HG03103 (cell line): ENCODE results near the gene RASSF1.

Source experiments
- ATAC-seq: cut with Tn5 transposase; IDR thresholded peaks from one replicate; pipeline ENCODE4 v1.9.1; 2021; ENCODE audit warnings: low read depth; ENCODE audit not compliant: unreplicated experiment

Gene RASSF1

DNA sequence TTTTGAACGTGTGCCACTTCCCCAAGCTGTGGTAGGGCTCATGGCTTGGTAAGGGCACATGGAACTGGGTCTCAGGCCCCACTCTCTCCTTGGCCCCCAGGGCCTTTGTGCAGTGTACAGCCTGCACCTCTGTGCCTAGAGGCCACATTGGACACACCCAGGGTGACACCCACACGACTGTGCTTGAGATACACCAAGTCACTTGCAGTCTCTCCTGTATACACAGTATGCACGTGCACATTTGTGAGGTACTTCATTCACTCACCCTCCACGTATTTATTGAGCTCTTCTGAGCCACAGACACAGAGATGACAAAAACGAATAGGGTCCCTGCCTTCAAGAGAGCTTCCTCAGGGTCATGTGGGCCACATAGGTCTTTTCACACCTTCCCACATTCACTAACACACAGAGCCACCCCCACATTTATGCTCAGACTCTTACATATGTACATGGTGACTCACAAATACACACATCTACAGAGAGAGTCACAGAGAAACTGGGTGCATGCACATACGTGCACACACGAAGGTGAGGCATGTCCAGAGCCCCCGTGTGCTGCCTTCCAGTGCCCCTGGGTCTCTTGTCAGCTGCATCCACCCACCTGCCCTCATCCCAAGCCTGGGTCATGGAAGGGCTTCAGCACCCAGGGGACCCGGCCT lies 28.5 kb upstream of the RASSF1 start:
- ATAC-seq = no peak

GRCh38 chr3:50365842-50366220 lies 25.2 kb upstream of the RASSF1 start:
- ATAC-seq = no peak

DNA sequence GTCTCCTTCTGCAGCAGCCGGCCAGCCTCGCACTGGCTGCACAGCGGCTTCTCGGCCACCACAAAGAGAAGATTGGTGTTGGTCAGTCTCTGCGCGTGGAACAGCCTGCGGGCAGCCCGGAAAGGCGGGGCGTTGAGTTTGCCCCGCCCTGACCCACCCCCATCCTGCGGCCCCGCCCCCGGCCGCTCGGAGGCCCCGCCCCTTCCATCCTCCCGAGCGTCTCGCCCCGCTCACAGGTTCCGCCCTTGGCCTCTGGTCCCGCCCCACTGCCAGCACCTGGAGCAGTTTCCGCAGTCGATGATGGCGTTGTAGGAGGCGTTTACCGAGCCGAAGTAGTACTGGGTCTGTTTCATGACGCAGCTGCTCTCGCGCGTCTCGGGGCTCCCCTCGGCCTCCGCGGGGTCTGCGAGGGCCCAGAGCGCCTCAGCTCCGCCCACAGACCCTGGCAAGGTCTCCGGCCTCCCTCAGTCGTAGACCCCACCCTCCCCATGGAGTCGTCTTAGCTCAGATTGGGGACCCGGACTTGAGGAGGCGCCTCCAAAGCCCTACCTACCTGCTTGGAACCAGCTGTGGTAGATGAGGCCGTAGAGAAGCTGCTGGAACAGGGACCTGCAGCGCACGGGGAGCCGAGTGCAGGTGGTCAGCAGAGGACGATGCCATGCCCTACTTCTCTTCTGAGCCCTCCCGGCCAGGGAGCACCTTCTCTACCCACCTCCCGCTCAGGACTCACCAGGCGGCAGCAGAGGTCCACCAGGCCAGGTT lies 24.6 kb upstream of the RASSF1 start:
- peak; percentile 91 for ATAC-seq

DNA sequence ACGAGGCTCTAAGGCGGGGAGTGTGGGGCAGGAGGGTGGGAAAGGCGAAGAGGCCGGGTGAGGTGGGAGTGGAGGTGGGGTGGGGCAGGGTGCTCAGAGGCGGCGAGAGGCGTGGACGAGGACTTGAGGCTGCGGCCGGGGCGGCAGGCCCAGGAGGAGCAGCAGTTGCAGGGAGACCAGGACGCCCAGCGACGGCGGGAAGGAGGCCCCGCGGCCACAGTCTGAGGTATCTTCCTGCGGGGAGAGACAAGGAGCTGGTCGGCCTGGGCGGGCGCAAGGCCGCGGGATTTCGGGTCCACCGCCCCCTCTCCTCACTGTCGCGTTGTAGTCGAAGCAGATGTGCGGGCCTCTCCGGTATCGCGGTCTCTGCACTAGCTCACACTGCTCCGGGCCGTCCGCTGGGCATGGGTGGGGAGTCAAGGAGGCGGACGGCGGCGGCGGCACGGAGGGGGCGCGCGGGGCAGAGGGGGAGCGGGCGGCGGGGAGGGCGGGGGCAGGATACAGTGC lies 24.0 kb upstream of the RASSF1 start:
- peak; percentile 7 for ATAC-seq

DNA sequence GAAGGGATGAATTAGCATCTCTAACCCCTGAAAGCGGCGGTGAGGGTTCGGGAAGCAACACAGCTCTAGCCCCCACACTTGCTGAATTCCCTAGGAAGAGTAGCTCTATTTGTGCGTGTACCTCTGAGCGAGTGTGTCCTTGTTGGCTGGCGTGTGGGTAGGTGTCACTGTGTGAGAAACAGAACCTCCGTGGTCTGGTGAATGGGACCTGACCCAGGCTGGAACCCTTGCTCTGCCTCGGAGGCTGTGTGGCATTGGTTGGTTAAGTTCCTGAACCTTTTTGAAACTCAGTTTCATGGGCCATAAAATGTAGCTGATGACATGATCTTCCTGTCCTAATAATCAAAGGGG lies 19.1 kb upstream of the RASSF1 start:
- ATAC-seq = peak; percentile 9

- ATAC-seq = peak; percentile 99
Observed at GRCh38 chr3:50358911-50359759, 18.5 kb upstream of the RASSF1 start, which contains the start of gene TMEM115. Gene TMEM115 (minus strand): TSS chr3:50359521. CDS start chr3:50359063, 458 bp downstream.

GRCh38 chr3:50358355-50358910 lies 17.8 kb upstream of the RASSF1 start:
- ATAC-seq = no peak

- ATAC-seq = no peak
Observed at GRCh38 chr3:50357481-50357880, 16.8 kb upstream of the RASSF1 start.

GRCh38 chr3:50356553-50356952 lies 15.9 kb upstream of the RASSF1 start:
- ATAC-seq = no peak

- no peak for ATAC-seq
Observed at GRCh38 chr3:50355829-50356552, 15.4 kb upstream of the RASSF1 start.

DNA sequence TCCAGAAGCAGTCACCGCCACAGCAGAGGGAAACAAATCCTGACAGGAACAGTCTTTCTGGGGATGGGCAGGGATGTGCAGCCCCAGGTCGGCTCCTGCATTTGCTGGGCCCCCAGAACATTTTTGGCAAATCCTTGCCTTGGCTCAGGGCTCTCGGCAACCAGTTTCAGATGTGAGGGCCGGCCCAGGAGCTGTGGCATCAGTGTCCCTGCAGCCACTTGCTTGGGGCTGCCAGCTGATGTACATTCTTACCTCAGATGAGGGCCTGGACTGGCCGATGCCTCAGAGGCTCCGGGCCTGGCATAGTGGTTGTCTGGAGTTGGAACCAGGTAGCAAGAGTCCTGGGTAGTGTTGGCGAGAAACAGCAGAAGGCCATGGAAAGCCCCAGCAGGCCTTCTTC lies 14.2 kb upstream of the RASSF1 start:
- no peak for ATAC-seq

DNA sequence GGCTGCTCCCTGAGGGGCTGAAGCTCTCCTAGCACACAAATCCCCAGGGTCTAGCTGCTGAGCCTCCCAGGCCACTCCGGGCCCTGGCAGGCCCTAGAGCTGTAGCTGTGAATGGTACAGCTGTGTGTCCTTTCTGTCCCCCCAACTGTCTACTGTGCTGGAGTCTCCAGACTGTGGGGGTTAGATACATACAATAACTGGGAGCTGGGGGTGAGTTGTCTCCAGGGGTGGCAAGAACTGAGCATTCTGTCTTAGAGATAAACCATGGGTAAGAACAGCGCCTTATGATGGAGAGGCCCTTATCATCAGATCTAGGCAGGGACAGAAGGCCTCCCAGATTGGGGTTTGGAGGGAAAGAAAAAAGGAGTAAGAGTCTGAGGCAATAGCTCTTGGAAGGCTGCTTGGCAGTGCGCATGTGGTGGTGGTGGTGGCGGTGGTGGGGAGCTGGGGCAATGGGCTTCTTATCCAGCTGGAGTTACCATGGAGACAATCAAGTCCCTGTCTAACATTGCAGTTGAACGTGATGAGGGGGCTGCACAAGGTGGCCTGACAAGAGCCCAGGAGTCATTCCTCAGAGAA lies 13.6 kb upstream of the RASSF1 start:
- ATAC-seq = no peak

GRCh38 chr3:50353245-50354004 lies 12.8 kb upstream of the RASSF1 start:
- no peak for ATAC-seq

DNA sequence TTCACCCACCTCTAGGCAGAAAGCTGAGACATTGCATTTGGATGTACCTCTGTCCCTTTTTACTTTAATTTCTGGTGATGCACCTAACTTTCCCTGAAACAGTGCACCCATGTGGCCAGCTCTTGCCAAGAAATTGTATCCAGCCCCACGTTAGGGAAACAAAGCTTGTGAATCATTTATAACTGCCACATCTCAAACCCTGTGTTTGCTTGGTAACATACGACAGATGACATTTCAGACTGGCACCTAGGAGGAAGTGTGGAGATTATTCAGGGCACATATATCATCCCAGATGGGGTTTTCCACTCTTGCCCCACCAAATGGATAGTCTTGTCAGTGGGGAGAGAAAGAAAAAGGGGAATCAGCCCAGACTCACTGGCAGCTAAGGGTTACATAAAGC lies 12.1 kb upstream of the RASSF1 start:
- no peak for ATAC-seq

DNA sequence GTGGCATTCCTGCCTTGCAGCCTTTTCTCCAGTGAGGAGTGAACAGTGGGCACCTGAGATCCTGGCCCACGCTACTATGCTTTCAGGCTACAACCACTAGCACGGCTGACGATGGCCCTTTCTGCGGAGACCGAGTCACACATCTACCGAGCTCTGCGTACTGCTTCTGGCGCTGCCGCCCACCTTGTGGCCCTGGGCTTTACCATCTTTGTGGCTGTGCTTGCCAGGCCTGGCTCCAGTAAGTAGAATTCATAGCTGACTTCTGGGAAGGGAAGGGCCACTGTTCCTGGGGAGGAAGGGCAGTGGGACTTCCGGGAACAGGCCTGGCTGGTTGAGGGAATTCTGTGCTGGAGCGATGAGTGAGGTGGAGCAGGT lies 10.7 kb upstream of the RASSF1 start:
- ATAC-seq = no peak

DNA sequence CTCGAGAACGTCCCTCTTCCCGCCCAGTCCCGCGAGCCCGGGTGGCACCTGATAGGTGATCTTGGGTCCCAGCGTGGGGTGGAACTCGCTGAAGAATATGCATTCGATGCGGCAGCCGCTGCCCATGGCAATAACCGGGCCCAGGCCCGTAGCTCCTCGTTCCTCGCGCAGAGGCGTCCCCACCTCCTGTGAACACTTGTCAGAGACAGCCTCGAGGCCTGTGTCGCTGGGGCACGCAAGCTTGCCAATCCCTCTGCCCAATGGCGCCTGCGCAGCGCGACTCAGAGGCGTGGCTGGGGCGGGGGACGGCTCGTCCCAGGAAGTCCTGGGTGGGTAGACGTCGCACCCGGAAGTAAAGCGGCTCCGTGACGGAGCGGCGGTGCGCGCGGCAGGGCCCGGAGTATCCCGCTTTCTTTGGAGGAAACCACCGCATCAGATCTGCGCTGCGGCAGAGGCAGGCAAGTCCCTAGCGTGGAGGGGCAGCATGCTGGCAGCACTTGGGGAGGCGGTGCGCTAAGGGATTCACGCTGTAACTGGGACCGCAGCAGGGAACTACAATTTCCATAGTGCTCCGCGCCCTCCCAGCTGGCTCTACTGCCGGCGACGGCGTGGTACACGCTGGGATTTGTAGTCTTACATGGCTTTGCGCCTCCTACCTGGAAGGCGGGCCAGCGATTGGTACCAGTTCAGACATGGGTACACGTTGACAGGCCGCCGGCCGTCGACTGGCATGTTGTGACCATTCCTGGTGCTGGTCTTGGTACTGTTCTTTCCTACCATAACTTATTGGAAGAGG lies 10.1 kb upstream of the RASSF1 start, which contains the start of the genes CYB561D2 and NPRL2:
Gene CYB561D2 (plus strand): TSS at position 336 of the 796 bp plus-strand sequence. CDS start 572 bp downstream, outside the sequence.
Gene NPRL2 (minus strand): TSS at position 249 of the 796 bp plus-strand sequence. CDS start 123 bp downstream, at position 126.
- ATAC-seq = peak; percentile 75

DNA sequence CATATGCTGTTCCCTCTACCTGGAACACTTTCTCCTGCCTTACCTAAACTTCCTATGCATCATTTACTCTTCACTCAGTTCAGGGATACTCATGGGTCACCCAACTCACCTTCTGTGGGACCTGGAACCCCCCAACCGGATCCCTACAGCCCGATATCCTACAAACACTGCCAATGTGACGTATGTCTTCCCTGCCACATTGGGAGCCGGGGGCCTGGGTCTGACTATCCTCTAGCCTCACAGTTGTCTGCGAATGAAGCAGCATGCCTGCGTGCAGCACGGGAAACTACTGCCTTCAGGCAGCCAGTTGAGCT lies 9.5 kb upstream of the RASSF1 start:
- no peak for ATAC-seq

- ATAC-seq = no peak
Observed at GRCh38 chr3:50347187-50347813, 6.7 kb upstream of the RASSF1 start.
